Neural cell (in vitro differentiated cells): ENCODE measurements around the gene OR1J1. TPM values are rescaled to one million over a fixed set of nuclear protein-coding genes. Genes with fewer than 3 reads are reported as not detected.

Source experiments
- H2AFZ ChIP-seq: fragments of 200-600, 300-800 bp; sonication (generic), shearing (Covaris generic); 2 replicates; pipeline ENCODE4 v1.6.0; 2014; ENCODE audit warnings: low read depth, mild to moderate bottlenecking, antibody characterized with exemption, low read length, moderate library complexity
- H3F3A ChIP-seq: fragments of 200-600 bp; shearing (Covaris generic); 2 replicates; pipeline ENCODE4 v1.6.1; 2016; ENCODE audit warnings: mild to moderate bottlenecking, moderate library complexity, mixed read lengths, antibody characterized with exemption, low read length; ENCODE audit not compliant: insufficient read depth, poor library complexity, severe bottlenecking
- H3K27ac ChIP-seq: fragments of 200-600, 300-800 bp; sonication (generic), shearing (Covaris generic); 2 replicates; pipeline ENCODE4 v1.5.1; 2014; ENCODE audit warnings: mild to moderate bottlenecking, low read length, moderate library complexity
- H3K27me3 ChIP-seq: fragments of 300-800, 200-600 bp; sonication (generic), shearing (Covaris generic); 2 replicates; pipeline ENCODE4 v1.6.0; 2014; ENCODE audit warnings: mild to moderate bottlenecking, low read depth, low read length, moderate library complexity; ENCODE audit not compliant: insufficient read depth
- H3K36me3 ChIP-seq: fragments of 300-800, 200-600 bp; sonication (generic), shearing (Covaris generic); 2 replicates; pipeline ENCODE4 v1.5.1; 2014; ENCODE audit warnings: mild to moderate bottlenecking, antibody characterized with exemption, low read length, moderate library complexity; ENCODE audit not compliant: insufficient read depth
- H3K4me2 ChIP-seq: fragments of 300-800, 200-600 bp; sonication (generic), shearing (Covaris generic); 2 replicates; pipeline ENCODE4 v1.6.0; 2014; ENCODE audit warnings: mild to moderate bottlenecking, low read length
- H3K4me3 ChIP-seq: fragments of 300-800, 200-600 bp; sonication (generic), shearing (Covaris generic); 2 replicates; pipeline ENCODE4 v1.5.1; 2014; ENCODE audit warnings: mild to moderate bottlenecking, low read length, moderate library complexity
- H3K79me2 ChIP-seq: fragments of 200-600 bp; shearing (Covaris generic); replicated peaks from 2 replicates; pipeline ENCODE4 v1.6.0; 2014; ENCODE audit warnings: mild to moderate bottlenecking, low read length, moderate library complexity; ENCODE audit not compliant: insufficient read depth
- H3K9ac ChIP-seq: fragments of 300-800, 200-600 bp; sonication (generic), shearing (Covaris generic); 2 replicates; pipeline ENCODE4 v1.6.1; 2016; ENCODE audit warnings: mild to moderate bottlenecking, low read length, mixed read lengths
- H3K9me2 ChIP-seq: fragments of 200-600 bp; shearing (Covaris generic); 2 replicates; pipeline ENCODE4 v1.6.1; 2016; ENCODE audit warnings: mild to moderate bottlenecking, low read length, mixed read lengths; ENCODE audit not compliant: insufficient read depth
- H3K9me3 ChIP-seq: fragments of 200-600, 300-800 bp; sonication (generic), shearing (Covaris generic); 2 replicates; pipeline ENCODE4 v1.6.1; 2016; ENCODE audit warnings: mild to moderate bottlenecking, mixed run types, low read length, moderate library complexity, mixed read lengths
- H4K20me1 ChIP-seq: fragments of 200-600 bp; shearing (Covaris generic); 2 replicates; pipeline ENCODE4 v1.6.1; 2016; ENCODE audit warnings: mild to moderate bottlenecking, mixed run types; ENCODE audit not compliant: insufficient read depth
- EP300 ChIP-seq: fragments of 450-650 bp; conservative IDR thresholded peaks from 2 replicates; pipeline ENCODE4 v1.6.1; 2014; ENCODE audit warnings: antibody characterized with exemption, mild to moderate bottlenecking, moderate library complexity; ENCODE audit not compliant: poor library complexity, severe bottlenecking
- EZH2 ChIP-seq: fragments of 200-600, 300-800 bp; shearing (Covaris generic), sonication (generic); IDR thresholded peaks from 2 replicates; pipeline ENCODE4 v1.6.1; 2014; ENCODE audit warnings: antibody characterized with exemption, low read length, borderline replicate concordance, mild to moderate bottlenecking; ENCODE audit not compliant: insufficient read depth, poor library complexity, severe bottlenecking
- MXI1 ChIP-seq: fragments of 450-650 bp; conservative IDR thresholded peaks from 2 replicates; pipeline ENCODE4 v1.6.1; 2014; ENCODE audit warnings: antibody characterized with exemption, mild to moderate bottlenecking; ENCODE audit not compliant: poor library complexity, severe bottlenecking
- POLR2AphosphoS5 ChIP-seq: IDR thresholded peaks from 2 replicates; pipeline ENCODE4 v1.6.1; 2012
- RAD21 ChIP-seq: fragments of 450-650 bp; conservative IDR thresholded peaks from 2 replicates; pipeline ENCODE4 v1.6.1; 2014; ENCODE audit warnings: antibody characterized with exemption, mild to moderate bottlenecking, moderate library complexity
- SMC3 ChIP-seq: fragments of 450-650 bp; conservative IDR thresholded peaks from 2 replicates; pipeline ENCODE4 v1.6.1; 2014; ENCODE audit warnings: antibody characterized with exemption, mild to moderate bottlenecking, moderate library complexity; ENCODE audit not compliant: poor library complexity
- TAF1 ChIP-seq: IDR thresholded peaks from 2 replicates; pipeline ENCODE4 v1.6.1; 2012; ENCODE audit warnings: low read depth
- polyA plus RNA-seq: library from polyadenylated mRNA; depleted of rRNA; stranded (reverse); fragments of >200 nt; gene quantifications from 2 replicates; pipeline ENCODE4 v1.2.3, GENCODE V29; 2014
- TF ChIP-seq, protein P1 (sequence below): fragments of 450-650 bp; IDR thresholded peaks from 2 replicates; pipeline ENCODE4 v1.5.1; 2014; ENCODE audit warnings: antibody characterized with exemption, mild to moderate bottlenecking, moderate library complexity; ENCODE audit not compliant: poor library complexity, severe bottlenecking
- TF ChIP-seq, protein P2 (sequence below): IDR thresholded peaks from 2 replicates; pipeline ENCODE4 v1.6.1; 2012; ENCODE audit warnings: borderline replicate concordance

Gene OR1J1
- polyA plus RNA-seq, 1 donor from 2014 or later, result not detected

DNA sequence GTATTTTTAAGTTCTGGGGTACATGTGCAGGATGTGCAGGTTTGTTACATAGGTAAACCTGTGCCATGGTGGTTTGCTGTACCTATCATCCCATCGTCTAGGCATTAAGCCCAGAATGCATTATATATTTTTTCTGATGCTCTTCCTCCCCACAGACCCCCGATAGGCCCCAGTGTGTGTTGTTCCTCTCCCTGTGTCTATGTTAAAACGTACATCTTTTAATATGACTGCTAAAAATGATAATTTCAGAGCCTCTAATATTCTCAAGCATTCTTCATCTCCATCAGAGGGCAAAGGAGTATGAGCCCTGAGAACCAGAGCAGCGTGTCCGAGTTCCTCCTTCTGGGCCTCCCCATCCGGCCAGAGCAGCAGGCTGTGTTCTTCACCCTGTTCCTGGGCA, 32.8 kb upstream of the OR1J1 start, which contains the start of gene OR1J2:
Gene OR1J2 (plus strand): TSS at position 301 of the 400 bp plus-strand sequence. CDS start 0 bp downstream, at position 301.
- no peaks in the 10 kb centered on the region for H3K36me3 ChIP-seq
- no peak within 1 kb of the TSS for H2AFZ ChIP-seq
- H3K4me3 ChIP-seq, result no peak within 1 kb of the TSS
- H3K9ac ChIP-seq, result no peak within 1 kb of the TSS
- no peak within 1 kb of the TSS for H3K4me2 ChIP-seq
- TF ChIP-seq RAD21 (no peak), EP300 (no peak), SMC3 (no peak), MXI1 (no peak), EZH2 (no peak), POLR2AphosphoS5 (no peak), TAF1 (no peak)
- TF ChIP-seq, protein P1, sequence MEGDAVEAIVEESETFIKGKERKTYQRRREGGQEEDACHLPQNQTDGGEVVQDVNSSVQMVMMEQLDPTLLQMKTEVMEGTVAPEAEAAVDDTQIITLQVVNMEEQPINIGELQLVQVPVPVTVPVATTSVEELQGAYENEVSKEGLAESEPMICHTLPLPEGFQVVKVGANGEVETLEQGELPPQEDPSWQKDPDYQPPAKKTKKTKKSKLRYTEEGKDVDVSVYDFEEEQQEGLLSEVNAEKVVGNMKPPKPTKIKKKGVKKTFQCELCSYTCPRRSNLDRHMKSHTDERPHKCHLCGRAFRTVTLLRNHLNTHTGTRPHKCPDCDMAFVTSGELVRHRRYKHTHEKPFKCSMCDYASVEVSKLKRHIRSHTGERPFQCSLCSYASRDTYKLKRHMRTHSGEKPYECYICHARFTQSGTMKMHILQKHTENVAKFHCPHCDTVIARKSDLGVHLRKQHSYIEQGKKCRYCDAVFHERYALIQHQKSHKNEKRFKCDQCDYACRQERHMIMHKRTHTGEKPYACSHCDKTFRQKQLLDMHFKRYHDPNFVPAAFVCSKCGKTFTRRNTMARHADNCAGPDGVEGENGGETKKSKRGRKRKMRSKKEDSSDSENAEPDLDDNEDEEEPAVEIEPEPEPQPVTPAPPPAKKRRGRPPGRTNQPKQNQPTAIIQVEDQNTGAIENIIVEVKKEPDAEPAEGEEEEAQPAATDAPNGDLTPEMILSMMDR, result no peak
- TF ChIP-seq, protein P2, sequence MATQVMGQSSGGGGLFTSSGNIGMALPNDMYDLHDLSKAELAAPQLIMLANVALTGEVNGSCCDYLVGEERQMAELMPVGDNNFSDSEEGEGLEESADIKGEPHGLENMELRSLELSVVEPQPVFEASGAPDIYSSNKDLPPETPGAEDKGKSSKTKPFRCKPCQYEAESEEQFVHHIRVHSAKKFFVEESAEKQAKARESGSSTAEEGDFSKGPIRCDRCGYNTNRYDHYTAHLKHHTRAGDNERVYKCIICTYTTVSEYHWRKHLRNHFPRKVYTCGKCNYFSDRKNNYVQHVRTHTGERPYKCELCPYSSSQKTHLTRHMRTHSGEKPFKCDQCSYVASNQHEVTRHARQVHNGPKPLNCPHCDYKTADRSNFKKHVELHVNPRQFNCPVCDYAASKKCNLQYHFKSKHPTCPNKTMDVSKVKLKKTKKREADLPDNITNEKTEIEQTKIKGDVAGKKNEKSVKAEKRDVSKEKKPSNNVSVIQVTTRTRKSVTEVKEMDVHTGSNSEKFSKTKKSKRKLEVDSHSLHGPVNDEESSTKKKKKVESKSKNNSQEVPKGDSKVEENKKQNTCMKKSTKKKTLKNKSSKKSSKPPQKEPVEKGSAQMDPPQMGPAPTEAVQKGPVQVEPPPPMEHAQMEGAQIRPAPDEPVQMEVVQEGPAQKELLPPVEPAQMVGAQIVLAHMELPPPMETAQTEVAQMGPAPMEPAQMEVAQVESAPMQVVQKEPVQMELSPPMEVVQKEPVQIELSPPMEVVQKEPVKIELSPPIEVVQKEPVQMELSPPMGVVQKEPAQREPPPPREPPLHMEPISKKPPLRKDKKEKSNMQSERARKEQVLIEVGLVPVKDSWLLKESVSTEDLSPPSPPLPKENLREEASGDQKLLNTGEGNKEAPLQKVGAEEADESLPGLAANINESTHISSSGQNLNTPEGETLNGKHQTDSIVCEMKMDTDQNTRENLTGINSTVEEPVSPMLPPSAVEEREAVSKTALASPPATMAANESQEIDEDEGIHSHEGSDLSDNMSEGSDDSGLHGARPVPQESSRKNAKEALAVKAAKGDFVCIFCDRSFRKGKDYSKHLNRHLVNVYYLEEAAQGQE, result no peak
- H3K27ac ChIP-seq, result no peak within 1 kb of the TSS
- H3K79me2 ChIP-seq, result no peaks in the 10 kb centered on the region
- no peaks in the 10 kb centered on the region for H4K20me1 ChIP-seq
- H3K9me3 ChIP-seq, result no peaks in the 10 kb centered on the region
- no peaks in the 10 kb centered on the region for H3K27me3 ChIP-seq
- no peaks in the 10 kb centered on the region for H3K9me2 ChIP-seq
- no peaks in the 10 kb centered on the region for H3F3A ChIP-seq

DNA sequence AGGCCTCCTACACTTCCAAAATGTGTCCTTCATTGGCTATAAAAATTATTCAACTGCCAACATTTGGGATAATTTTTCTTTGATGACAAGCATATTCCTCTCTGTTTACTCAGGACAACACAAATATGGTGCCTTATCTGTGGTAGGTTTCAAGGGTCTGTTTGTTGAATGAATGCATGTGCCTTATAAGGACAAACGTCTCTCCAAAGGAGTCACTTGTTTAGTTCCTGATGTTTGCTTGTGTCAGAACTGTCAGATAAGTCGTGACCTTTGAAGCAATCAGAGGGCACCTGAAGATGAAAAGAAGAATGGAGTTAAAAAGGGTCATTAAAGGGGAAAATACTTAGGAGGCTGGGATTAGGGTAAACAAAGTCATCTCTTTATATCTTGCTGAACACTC, 29.2 kb upstream of the OR1J1 start:
- no peak overlapping the region for H3K9ac ChIP-seq
- H3K9me2 ChIP-seq, result no peaks in the 10 kb centered on the region
- H3F3A ChIP-seq, result no peaks in the 10 kb centered on the region
- no peak overlapping the region for H3K4me3 ChIP-seq
- no peaks in the 10 kb centered on the region for H4K20me1 ChIP-seq
- no peaks in the 10 kb centered on the region for H3K27me3 ChIP-seq
- H2AFZ ChIP-seq, result no peak overlapping the region
- no peak overlapping the region for H3K27ac ChIP-seq
- no peaks in the 10 kb centered on the region for H3K9me3 ChIP-seq
- TF ChIP-seq, protein P2, result no peak
- TF ChIP-seq EP300, result no peak
- TF ChIP-seq RAD21, result no peak
- TF ChIP-seq TAF1, result no peak
- no peak for TF ChIP-seq MXI1
- no peak for TF ChIP-seq POLR2AphosphoS5
- no peak for TF ChIP-seq SMC3
- TF ChIP-seq, protein P1, result no peak
- TF ChIP-seq EZH2, result no peak
- H3K36me3 ChIP-seq, result no peaks in the 10 kb centered on the region
- H3K4me2 ChIP-seq, result no peak overlapping the region
- H3K79me2 ChIP-seq, result no peaks in the 10 kb centered on the region
